SU-DHL-6 (cell line): Measurements from ENCODE around the gene TP73.

Experiments
- EZH2phosphoT487 ChIP-seq: fragments of 200-600 bp; sonication (generic), shearing (Covaris generic); conservative IDR thresholded peaks from 2 replicates; pipeline ENCODE4 v1.6.1; 2018; ENCODE audit warnings: mild to moderate bottlenecking, antibody characterized with exemption, low read length, moderate library complexity, mixed read lengths
- TF ChIP-seq, protein P1 (sequence below): fragments of 200-600 bp; sonication (generic); IDR thresholded peaks from one replicate; pipeline ENCODE4 v1.5.1; 2017; ENCODE audit warnings: antibody characterized with exemption, mild to moderate bottlenecking, low read length, moderate library complexity; ENCODE audit not compliant: insufficient read depth, poor library complexity, severe bottlenecking

DNA sequence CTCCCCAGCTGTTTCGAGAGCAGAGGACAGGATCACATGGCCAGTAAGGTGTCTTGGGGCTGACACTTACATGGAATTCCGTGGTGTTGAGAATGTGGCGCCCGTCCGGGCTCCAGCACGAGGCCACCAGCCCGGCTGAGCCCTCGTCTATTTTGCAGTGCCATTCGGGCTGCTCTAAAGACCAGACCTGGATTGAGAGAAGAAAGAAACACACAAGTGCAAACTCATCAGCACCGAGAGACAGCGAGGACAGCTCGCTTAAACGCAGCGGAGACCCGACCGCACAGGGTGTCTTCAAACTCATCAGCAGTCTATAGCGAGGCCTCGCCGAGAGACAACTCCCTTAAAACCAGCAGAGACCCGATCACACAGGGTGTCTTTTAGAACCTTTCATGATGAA, 5.7 kb upstream of the TP73 start:
- TF ChIP-seq, protein P1, sequence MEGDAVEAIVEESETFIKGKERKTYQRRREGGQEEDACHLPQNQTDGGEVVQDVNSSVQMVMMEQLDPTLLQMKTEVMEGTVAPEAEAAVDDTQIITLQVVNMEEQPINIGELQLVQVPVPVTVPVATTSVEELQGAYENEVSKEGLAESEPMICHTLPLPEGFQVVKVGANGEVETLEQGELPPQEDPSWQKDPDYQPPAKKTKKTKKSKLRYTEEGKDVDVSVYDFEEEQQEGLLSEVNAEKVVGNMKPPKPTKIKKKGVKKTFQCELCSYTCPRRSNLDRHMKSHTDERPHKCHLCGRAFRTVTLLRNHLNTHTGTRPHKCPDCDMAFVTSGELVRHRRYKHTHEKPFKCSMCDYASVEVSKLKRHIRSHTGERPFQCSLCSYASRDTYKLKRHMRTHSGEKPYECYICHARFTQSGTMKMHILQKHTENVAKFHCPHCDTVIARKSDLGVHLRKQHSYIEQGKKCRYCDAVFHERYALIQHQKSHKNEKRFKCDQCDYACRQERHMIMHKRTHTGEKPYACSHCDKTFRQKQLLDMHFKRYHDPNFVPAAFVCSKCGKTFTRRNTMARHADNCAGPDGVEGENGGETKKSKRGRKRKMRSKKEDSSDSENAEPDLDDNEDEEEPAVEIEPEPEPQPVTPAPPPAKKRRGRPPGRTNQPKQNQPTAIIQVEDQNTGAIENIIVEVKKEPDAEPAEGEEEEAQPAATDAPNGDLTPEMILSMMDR, result no peak
- no peak for TF ChIP-seq EZH2phosphoT487
